SK-N-SH (cell line): Measurements from ENCODE around the gene GNAI3. TPM values are rescaled to one million over a fixed set of nuclear protein-coding genes. Genes with fewer than 3 reads are reported as not detected.

Experiments used
- CTCF ChIA-PET: fragments of 300-600, 350-600 bp; formaldehyde crosslinking; extraction: SDS; loops from one replicate; lab custom pipeline; 2021; lab: Yijun Ruan, JAX
- POLR2A ChIA-PET: fragments of 350-600 bp; sonication (Branson Sonifier 250); formaldehyde crosslinking; extraction: SDS; loops from one replicate; lab custom pipeline; 2020; ENCODE audit warnings: antibody characterized with exemption, inconsistent platforms; lab: Yijun Ruan, JAX
- DNase-seq: peaks from one replicate; pipeline ENCODE4 v3.0.0; 2012
- H2AFZ ChIP-seq: fragments of 200-600 bp; sonication (generic); 2 replicates; pipeline ENCODE4 v1.8.1; 2016; ENCODE audit warnings: antibody characterized with exemption, mild to moderate bottlenecking, low read depth
- H3F3A ChIP-seq: fragments of 200-600 bp; sonication (generic); replicated peaks from 2 replicates; pipeline ENCODE3; 2016; ENCODE audit warnings: antibody characterized with exemption, mild to moderate bottlenecking; ENCODE audit not compliant: insufficient read depth
- H3K27ac ChIP-seq, 2 experiments: fragments of 200-500 bp in 1 of 2; fragments of 200-600 bp in 1 of 2; sonication (Bioruptor generic) in 1 of 2; sonication (generic), shearing (Covaris generic) in 1 of 2; 2 replicates each; pipeline versions ENCODE4 v1.5.1 to v1.6.1; 2014 to 2016; ENCODE audit warnings: low read depth in 2 of 2, inconsistent platforms in 1 of 2, low read length in 1 of 2, mild to moderate bottlenecking in 1 of 2, mixed read lengths in 1 of 2
- H3K27me3 ChIP-seq: fragments of 200-600 bp; sonication (generic), shearing (Covaris generic); 2 replicates; pipeline ENCODE4 v1.6.1; 2016; ENCODE audit warnings: mixed run types; ENCODE audit not compliant: insufficient read depth
- H3K36me3 ChIP-seq, 2 experiments: fragments of 200-500 bp in 1 of 2; fragments of 200-600 bp in 1 of 2; sonication (Bioruptor generic) in 1 of 2; sonication (generic) in 1 of 2; replicated peaks in 1 of 2; 2 replicates each; pipeline versions ENCODE3 to v1.5.1; 2014 to 2016; ENCODE audit warnings: low read length in 1 of 2, mild to moderate bottlenecking in 1 of 2; ENCODE audit not compliant: insufficient read depth in 2 of 2, control insufficient read depth in 1 of 2
- H3K4me1 ChIP-seq, 2 experiments: fragments of 200-500 bp in 1 of 2; fragments of 200-600 bp in 1 of 2; sonication (Bioruptor generic) in 1 of 2; sonication (generic), shearing (Covaris generic) in 1 of 2; 2 replicates each; pipeline versions ENCODE4 v1.5.1 to v1.6.1; 2014 to 2016; ENCODE audit warnings: low read depth in 1 of 2, low read length in 1 of 2, mixed run types in 1 of 2; ENCODE audit not compliant: insufficient read depth in 2 of 2, control insufficient read depth in 1 of 2
- H3K4me2 ChIP-seq: fragments of 200-600 bp; sonication (generic), shearing (Covaris generic); 2 replicates; pipeline ENCODE4 v1.6.1; 2017; ENCODE audit warnings: mixed run types
- H3K4me3 ChIP-seq, 2 experiments: fragments of 200-500 bp in 1 of 2; fragments of 200-600 bp in 1 of 2; sonication (Bioruptor generic) in 1 of 2; sonication (generic), shearing (Covaris generic) in 1 of 2; 2 replicates each; pipeline versions ENCODE4 v1.5.1 to v1.8.1; 2014 to 2016; ENCODE audit warnings: low read depth in 2 of 2, inconsistent platforms in 1 of 2, low read length in 1 of 2, mild to moderate bottlenecking in 1 of 2, mixed read lengths in 1 of 2, moderate library complexity in 1 of 2
- H3K79me2 ChIP-seq: fragments of 200-600 bp; sonication (generic); 2 replicates; pipeline ENCODE4 v1.8.1; 2017; ENCODE audit warnings: mild to moderate bottlenecking; ENCODE audit not compliant: insufficient read depth
- H3K9ac ChIP-seq: fragments of 200-600 bp; sonication (generic); 2 replicates; pipeline ENCODE4 v1.6.1; 2017; ENCODE audit warnings: mixed run types
- H3K9me2 ChIP-seq: fragments of 200-600 bp; sonication (generic); 2 replicates; pipeline ENCODE4 v1.6.1; 2017; ENCODE audit warnings: mixed run types
- H3K9me3 ChIP-seq: fragments of 200-600 bp; sonication (generic); 2 replicates; pipeline ENCODE4 v1.6.1; 2017; ENCODE audit warnings: mixed run types, mild to moderate bottlenecking, moderate library complexity
- H4K20me1 ChIP-seq: fragments of 200-600 bp; sonication (generic); 2 replicates; pipeline ENCODE4 v1.6.1; 2017; ENCODE audit warnings: mild to moderate bottlenecking, mixed run types; ENCODE audit not compliant: insufficient read depth
- GATA2 ChIP-seq: sonication (generic); formaldehyde crosslinking; IDR thresholded peaks from 2 replicates; pipeline ENCODE4 v1.5.0; 2020; ENCODE audit warnings: mild to moderate bottlenecking, missing genetic modification reagents
- MAX ChIP-seq: IDR thresholded peaks from 2 replicates; pipeline ENCODE4 v1.4.0; 2012; ENCODE audit warnings: low read depth
- MXI1 ChIP-seq: IDR thresholded peaks from 2 replicates; pipeline ENCODE4 v1.6.1; 2012; ENCODE audit warnings: mild to moderate bottlenecking, low read depth, low read length, improper control_type of control experiment
- NRF1 ChIP-seq: IDR thresholded peaks from 2 replicates; pipeline ENCODE4 v1.6.1; 2012; ENCODE audit warnings: low read depth, mild to moderate bottlenecking, low read length
- POLR2AphosphoS5 ChIP-seq: IDR thresholded peaks from 2 replicates; pipeline ENCODE4 v1.6.1; 2012; ENCODE audit warnings: low read depth, low read length
- RFX5 ChIP-seq: IDR thresholded peaks from 2 replicates; pipeline ENCODE4 v1.6.1; 2012; ENCODE audit warnings: mild to moderate bottlenecking, improper control_type of control experiment, low read length
- TCF12 ChIP-seq: IDR thresholded peaks from 2 replicates; pipeline ENCODE4 v1.4.0; 2012
- YY1 ChIP-seq: IDR thresholded peaks from 2 replicates; pipeline ENCODE4 v1.4.0; 2012; ENCODE audit warnings: low read depth, mild to moderate bottlenecking
- WGBS: methylation state at CpG from one replicate; pipeline ENCODE4 v1.1.6; 2017; ENCODE audit warnings: low lambda C conversion rate; 5-methylcytosine and 5-hydroxymethylcytosine counted together
- polyA plus RNA-seq, 3 experiments: library from polyadenylated mRNA; depleted of rRNA; stranded (reverse); fragments of >200 nt; gene quantifications; 2 replicates each; pipeline ENCODE4 v1.2.3, GENCODE V29; 2012
- TF ChIP-seq, protein P1 (sequence below): IDR thresholded peaks from 2 replicates; pipeline ENCODE4 v1.4.0; 2012; ENCODE audit warnings: low read depth, borderline replicate concordance
- TF ChIP-seq, protein P2 (sequence below): fragments of 200-600 bp; sonication (generic); IDR thresholded peaks from 2 replicates; pipeline ENCODE4 v1.6.1; 2017; ENCODE audit warnings: antibody characterized with exemption, mild to moderate bottlenecking, moderate library complexity
- TF ChIP-seq, protein P3 (sequence below): IDR thresholded peaks from 2 replicates; pipeline ENCODE4 v1.4.0; 2012; ENCODE audit warnings: low read depth, borderline replicate concordance

Gene GNAI3
- polyA plus RNA-seq, 1 of the 3 experiments (the other 2 are of a cell fraction) = 4.0 TPM

DNA sequence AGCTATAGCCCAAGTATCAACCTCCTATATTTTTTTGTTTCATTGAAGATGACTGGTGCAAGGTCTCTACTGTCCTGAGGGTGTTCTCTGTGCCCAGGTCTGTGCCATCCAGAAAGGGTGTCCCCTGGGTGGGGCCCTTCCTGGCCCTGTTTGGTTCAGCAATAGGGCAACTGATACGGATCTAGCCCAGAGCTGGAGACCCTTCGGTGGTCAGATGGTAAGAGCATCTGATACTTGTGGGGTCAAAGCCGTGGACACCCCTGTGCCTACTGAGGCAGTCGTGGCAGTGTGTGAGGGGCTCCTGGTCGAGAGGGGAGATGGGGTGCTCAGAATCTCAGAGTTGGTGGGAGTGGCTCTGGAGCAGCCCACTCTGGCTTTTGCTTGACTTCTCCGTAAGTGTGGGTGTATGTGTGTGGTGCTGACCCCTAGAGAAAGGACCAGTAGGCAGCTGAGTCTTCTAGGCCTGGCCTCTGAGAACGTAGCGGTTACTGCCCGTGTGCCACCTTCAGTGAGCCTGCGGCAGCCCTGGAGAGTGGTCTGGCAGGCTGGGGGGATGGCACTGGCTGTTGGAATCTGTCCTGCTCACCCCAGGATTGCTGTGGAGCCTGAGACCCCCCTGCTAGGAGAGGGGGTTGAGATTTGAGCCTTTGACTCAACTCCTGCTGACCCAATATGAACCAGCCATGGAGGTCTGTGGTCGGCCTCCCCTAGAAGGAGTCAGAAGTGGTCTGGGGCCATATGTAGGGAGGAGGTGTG lies 73.9 kb downstream of the GNAI3 start:
- POLR2A ChIA-PET = interaction anchor here (2.9 kb wide), 1 partner anchor 74 kb away, joined by 16 read pairs; the partner anchor contains the start of gene GNAI3
- peak overlapping the region; percentile 97 for H3K4me2 ChIP-seq
- no peak overlapping the region; a peak in 1 of 4 replicates for H3K27ac ChIP-seq
- no peaks in the 10 kb centered on the region for H3K27me3 ChIP-seq
- TF ChIP-seq NRF1 (no peak), YY1 (no peak), RFX5 (no peak), GATA2 (CRISPR knock-in tag) (no peak), TCF12 (no peak), POLR2AphosphoS5 (no peak), MAX (no peak), MXI1 (no peak)
- TF ChIP-seq, protein P1, sequence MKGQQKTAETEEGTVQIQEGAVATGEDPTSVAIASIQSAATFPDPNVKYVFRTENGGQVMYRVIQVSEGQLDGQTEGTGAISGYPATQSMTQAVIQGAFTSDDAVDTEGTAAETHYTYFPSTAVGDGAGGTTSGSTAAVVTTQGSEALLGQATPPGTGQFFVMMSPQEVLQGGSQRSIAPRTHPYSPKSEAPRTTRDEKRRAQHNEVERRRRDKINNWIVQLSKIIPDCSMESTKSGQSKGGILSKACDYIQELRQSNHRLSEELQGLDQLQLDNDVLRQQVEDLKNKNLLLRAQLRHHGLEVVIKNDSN = no peak
- TF ChIP-seq, protein P2, sequence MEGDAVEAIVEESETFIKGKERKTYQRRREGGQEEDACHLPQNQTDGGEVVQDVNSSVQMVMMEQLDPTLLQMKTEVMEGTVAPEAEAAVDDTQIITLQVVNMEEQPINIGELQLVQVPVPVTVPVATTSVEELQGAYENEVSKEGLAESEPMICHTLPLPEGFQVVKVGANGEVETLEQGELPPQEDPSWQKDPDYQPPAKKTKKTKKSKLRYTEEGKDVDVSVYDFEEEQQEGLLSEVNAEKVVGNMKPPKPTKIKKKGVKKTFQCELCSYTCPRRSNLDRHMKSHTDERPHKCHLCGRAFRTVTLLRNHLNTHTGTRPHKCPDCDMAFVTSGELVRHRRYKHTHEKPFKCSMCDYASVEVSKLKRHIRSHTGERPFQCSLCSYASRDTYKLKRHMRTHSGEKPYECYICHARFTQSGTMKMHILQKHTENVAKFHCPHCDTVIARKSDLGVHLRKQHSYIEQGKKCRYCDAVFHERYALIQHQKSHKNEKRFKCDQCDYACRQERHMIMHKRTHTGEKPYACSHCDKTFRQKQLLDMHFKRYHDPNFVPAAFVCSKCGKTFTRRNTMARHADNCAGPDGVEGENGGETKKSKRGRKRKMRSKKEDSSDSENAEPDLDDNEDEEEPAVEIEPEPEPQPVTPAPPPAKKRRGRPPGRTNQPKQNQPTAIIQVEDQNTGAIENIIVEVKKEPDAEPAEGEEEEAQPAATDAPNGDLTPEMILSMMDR = no peak
- TF ChIP-seq, protein P3, sequence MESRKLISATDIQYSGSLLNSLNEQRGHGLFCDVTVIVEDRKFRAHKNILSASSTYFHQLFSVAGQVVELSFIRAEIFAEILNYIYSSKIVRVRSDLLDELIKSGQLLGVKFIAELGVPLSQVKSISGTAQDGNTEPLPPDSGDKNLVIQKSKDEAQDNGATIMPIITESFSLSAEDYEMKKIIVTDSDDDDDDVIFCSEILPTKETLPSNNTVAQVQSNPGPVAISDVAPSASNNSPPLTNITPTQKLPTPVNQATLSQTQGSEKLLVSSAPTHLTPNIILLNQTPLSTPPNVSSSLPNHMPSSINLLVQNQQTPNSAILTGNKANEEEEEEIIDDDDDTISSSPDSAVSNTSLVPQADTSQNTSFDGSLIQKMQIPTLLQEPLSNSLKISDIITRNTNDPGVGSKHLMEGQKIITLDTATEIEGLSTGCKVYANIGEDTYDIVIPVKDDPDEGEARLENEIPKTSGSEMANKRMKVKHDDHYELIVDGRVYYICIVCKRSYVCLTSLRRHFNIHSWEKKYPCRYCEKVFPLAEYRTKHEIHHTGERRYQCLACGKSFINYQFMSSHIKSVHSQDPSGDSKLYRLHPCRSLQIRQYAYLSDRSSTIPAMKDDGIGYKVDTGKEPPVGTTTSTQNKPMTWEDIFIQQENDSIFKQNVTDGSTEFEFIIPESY = no peak
- TF ChIP-seq, all 33 proteins: peak for 0
- peak overlapping the region; percentile 85 to 98 for H3K4me3 ChIP-seq
- peaks cover 57% of the 10 kb centered on the region for H3K79me2 ChIP-seq
- no peak for DNase-seq
- H3K9ac ChIP-seq = peak overlapping the region; percentile 99
- H4K20me1 ChIP-seq = peaks cover 52% of the 10 kb centered on the region
- no peaks in the 10 kb centered on the region for H3K9me3 ChIP-seq
- peaks cover 24 to 57% of the 10 kb centered on the region in 2 experiments; a peak in 3 of 4 replicates for H3K4me1 ChIP-seq
- CTCF ChIA-PET = interaction anchor here (1.9 to 11.9 kb wide), 2 partner anchors 18 to 27 kb away, joined by 8 to 114 read pairs; no protein-coding TSS in a partner anchor
- H3K9me2 ChIP-seq = no peaks in the 10 kb centered on the region
- H3K36me3 ChIP-seq = peaks cover 0 to 10% of the 10 kb centered on the region in 2 experiments
- 74% methylated on average over 4 of the region's 11 CpGs for WGBS
- no peak overlapping the region for H2AFZ ChIP-seq
- peaks cover 8% of the 10 kb centered on the region for H3F3A ChIP-seq
